Mesothelial cell of epicardium (in vitro differentiated cells): ENCODE data around the gene RBP5. TPM values are rescaled to one million over a fixed set of nuclear protein-coding genes. Genes with fewer than 3 reads are reported as not detected.

Source experiments
- DNase-seq, 2 experiments: peaks; one replicate each; pipeline ENCODE4 v3.0.0; 2021; ENCODE audit warnings: low spot score in 2 of 2; ENCODE audit not compliant: unreplicated experiment in 2 of 2
- H3K27ac Mint-ChIP-seq: 2 replicates; pipeline ENCODE4 v1.8.0; 2021; ENCODE audit warnings: mixed read lengths
- H3K27me3 Mint-ChIP-seq: 2 replicates; pipeline ENCODE4 v1.8.0; 2021; ENCODE audit warnings: low read depth, mixed read lengths
- H3K36me3 Mint-ChIP-seq: 2 replicates; pipeline ENCODE4 v1.8.0; 2021; ENCODE audit warnings: mixed read lengths
- H3K4me1 Mint-ChIP-seq: 2 replicates; pipeline ENCODE4 v1.8.0; 2021; ENCODE audit warnings: mixed read lengths
- H3K4me3 Mint-ChIP-seq: 2 replicates; pipeline ENCODE4 v1.8.0; 2021; ENCODE audit warnings: mild to moderate bottlenecking, moderate library complexity, mixed read lengths
- H3K9me3 Mint-ChIP-seq: 2 replicates; pipeline ENCODE4 v1.8.0; 2021; ENCODE audit warnings: mixed read lengths
- CTCF ChIP-seq: fragments of 200-600 bp; sonication (generic); IDR thresholded peaks from one replicate; pipeline ENCODE4 v1.5.0; 2021; ENCODE audit warnings: antibody characterized with exemption; ENCODE audit not compliant: unreplicated experiment
- total RNA-seq: library from RNA; stranded (reverse); gene quantifications from 3 replicates; pipeline ENCODE4 v1.2.1, GENCODE V29; 2021

Gene RBP5
- total RNA-seq, 1 donor from 2014 or later, result 2.1 TPM

GRCh38 chr12:7169951-7170350, 41.3 kb upstream of the RBP5 start:
- no peak for TF ChIP-seq CTCF
- Mint-ChIP-seq H3K27ac (no peak overlapping the region), H3K36me3 (peaks cover 7% of the 10 kb centered on the region), H3K4me1 (no peaks in the 10 kb centered on the region), H3K27me3 (peaks cover under 1% of the 10 kb centered on the region), H3K9me3 (peaks cover 67% of the 10 kb centered on the region), H3K4me3 (no peak overlapping the region)
- no peak for DNase-seq

GRCh38 chr12:7162691-7163114, 34.0 kb upstream of the RBP5 start:
- H3K36me3 Mint-ChIP-seq, result peaks cover 1% of the 10 kb centered on the region
- peak; percentile 35 for TF ChIP-seq CTCF
- H3K27ac Mint-ChIP-seq, result no peak overlapping the region
- no peaks in the 10 kb centered on the region for H3K4me1 Mint-ChIP-seq
- peaks cover 22% of the 10 kb centered on the region for H3K9me3 Mint-ChIP-seq
- DNase-seq, result peak in 1 of 2 experiments; percentile 62
- H3K4me3 Mint-ChIP-seq, result no peak overlapping the region
- peaks cover 29% of the 10 kb centered on the region for H3K27me3 Mint-ChIP-seq

- TF ChIP-seq CTCF, result no peak
- H3K4me3 Mint-ChIP-seq, result no peak overlapping the region
- no peak for DNase-seq
These were observed 33.1 kb upstream of the RBP5 start for GRCh38 chr12:7161811-7162210.

GRCh38 chr12:7161327-7161726, 32.6 kb upstream of the RBP5 start:
- Mint-ChIP-seq H3K4me1 (peaks cover 1% of the 10 kb centered on the region), H3K27ac (no peak overlapping the region), H3K27me3 (peaks cover 29% of the 10 kb centered on the region), H3K9me3 (peaks cover 9% of the 10 kb centered on the region), H3K36me3 (no peaks in the 10 kb centered on the region), H3K4me3 (no peak overlapping the region)
- DNase-seq, result no peak
- TF ChIP-seq CTCF, result no peak

More at GRCh38 chr12:7161811-7162210, 33.1 kb upstream of the RBP5 start:
- peaks cover 14% of the 10 kb centered on the region for H3K9me3 Mint-ChIP-seq
- peaks cover 29% of the 10 kb centered on the region for H3K27me3 Mint-ChIP-seq
- no peaks in the 10 kb centered on the region for H3K4me1 Mint-ChIP-seq
- H3K36me3 Mint-ChIP-seq, result no peaks in the 10 kb centered on the region
- no peak overlapping the region for H3K27ac Mint-ChIP-seq

- H3K4me3 Mint-ChIP-seq, result no peak overlapping the region
- TF ChIP-seq CTCF, result no peak
- peaks cover 4% of the 10 kb centered on the region for H3K9me3 Mint-ChIP-seq
- peaks cover 29% of the 10 kb centered on the region for H3K27me3 Mint-ChIP-seq
- DNase-seq, result no peak
- H3K27ac Mint-ChIP-seq, result no peak overlapping the region
- H3K36me3 Mint-ChIP-seq, result no peaks in the 10 kb centered on the region
- H3K4me1 Mint-ChIP-seq, result peaks cover 13% of the 10 kb centered on the region
These were observed 31.5 kb upstream of the RBP5 start for GRCh38 chr12:7160183-7160582.
